HCT116 (cell line): Measurements from ENCODE around the gene CD44. TPM values are rescaled to one million over a fixed set of nuclear protein-coding genes. Genes with fewer than 3 reads are reported as not detected.

Experiments
- ATAC-seq: fragments of 200-7000 bp; cut with Tn5 transposase; 2 replicates; pipeline ENCODE4 v1.9.1; 2020; ENCODE audit warnings: mild to moderate bottlenecking, moderate library complexity
- BruUV-seq: library from RNA; stranded (reverse); fragments of 400-500 nt; replicated peaks from 2 replicates; lab custom pipeline; 2021; lab: Mats Ljungman, UMichigan
- CTCF ChIA-PET: fragments of 300-600 bp; sonication (Branson Sonifier 250); formaldehyde crosslinking; loops from one replicate; lab custom pipeline; 2021; ENCODE audit warnings: antibody characterized with exemption; lab: Charles Lee
- POLR2A ChIA-PET: fragments of 300-600, 350-600 bp; sonication (Branson Sonifier 250); formaldehyde crosslinking; loops from one replicate; lab custom pipeline; 2021; ENCODE audit warnings: antibody characterized with exemption; lab: Charles Lee
- RAD21 ChIA-PET, 2 experiments: fragments of 300-600 bp; sonication (Branson Sonifier 250); formaldehyde crosslinking; loops; one replicate each; lab custom pipeline; 2023; ENCODE audit warnings: low total read pairs in 2 of 2; ENCODE audit not compliant: uncharacterized antibody in 2 of 2, unreplicated experiment in 2 of 2, low non-redundant PET in 1 of 2; lab: Charles Lee
- DNase-seq: peaks from one replicate; pipeline ENCODE4 v3.0.0-alpha.2; 2010; ENCODE audit warnings: low read depth, low spot score
- H2AFZ ChIP-seq: fragments of 200-600 bp; shearing (Covaris generic), sonication (generic); 2 replicates; pipeline ENCODE4 v1.6.1; 2017; ENCODE audit warnings: low read depth, mixed run types, mixed read lengths, antibody characterized with exemption, low read length; ENCODE audit not compliant: poor library complexity, severe bottlenecking
- H3K27ac ChIP-seq: 2 replicates; pipeline ENCODE4 v1.5.1; 2012; ENCODE audit warnings: low read depth, low read length
- H3K27me3 ChIP-seq: fragments of 200-600 bp; sonication (generic); 2 replicates; pipeline ENCODE4 v1.6.1; 2016; ENCODE audit warnings: mixed run types, low read length, mixed read lengths; ENCODE audit not compliant: insufficient read depth
- H3K36me3 ChIP-seq, 2 experiments: fragments of 200-500 bp in 1 of 2; fragments of 200-600 bp in 1 of 2; sonication (Bioruptor generic) in 1 of 2; sonication (generic) in 1 of 2; 2 replicates each; pipeline versions ENCODE4 v1.5.1 to v1.6.1; 2014 to 2016; ENCODE audit warnings: low read length in 2 of 2, inconsistent platforms in 1 of 2, mixed read lengths in 1 of 2, mixed run types in 1 of 2; ENCODE audit not compliant: insufficient read depth in 2 of 2, control insufficient read depth in 1 of 2
- H3K4me1 ChIP-seq, 2 experiments: fragments of 200-600 bp in 1 of 2; sonication (generic) in 1 of 2; 2 replicates each; pipeline versions ENCODE4 v1.5.1 to v1.6.1; 2012 to 2017; ENCODE audit warnings: low read length in 2 of 2, inconsistent platforms in 1 of 2, mild to moderate bottlenecking in 1 of 2, mixed read lengths in 1 of 2, mixed run types in 1 of 2, moderate library complexity in 1 of 2; ENCODE audit not compliant: insufficient read depth in 2 of 2, control insufficient read depth in 1 of 2
- H3K4me2 ChIP-seq: fragments of 200-600 bp; sonication (generic); 2 replicates; pipeline ENCODE4 v1.6.1; 2017; ENCODE audit warnings: mixed run types, low read length, mixed read lengths
- H3K4me3 ChIP-seq, 2 experiments: fragments of 200-600 bp in 1 of 2; sonication (generic) in 1 of 2; replicated peaks in 1 of 2; 2 replicates each; pipeline ENCODE4 v1.5.1; 2011 to 2016; ENCODE audit warnings: low read length in 2 of 2, control low read depth in 1 of 2, low read depth in 1 of 2, mild to moderate bottlenecking in 1 of 2, mixed read lengths in 1 of 2, mixed run types in 1 of 2
- H3K79me2 ChIP-seq: fragments of 200-600 bp; sonication (generic); 2 replicates; pipeline ENCODE4 v1.6.1; 2017; ENCODE audit warnings: mild to moderate bottlenecking, mixed run types, low read length, moderate library complexity, mixed read lengths; ENCODE audit not compliant: insufficient read depth
- H3K9ac ChIP-seq: fragments of 200-600 bp; sonication (generic); 2 replicates; pipeline ENCODE4 v1.6.1; 2016; ENCODE audit warnings: low read length, mixed read lengths
- H3K9me2 ChIP-seq: fragments of 200-600 bp; sonication (generic), shearing (Covaris generic); 2 replicates; pipeline ENCODE4 v1.6.1; 2017; ENCODE audit warnings: mixed run types, mild to moderate bottlenecking, moderate library complexity; ENCODE audit not compliant: insufficient read depth
- H3K9me3 ChIP-seq, 2 experiments: fragments of 200-500 bp in 1 of 2; fragments of 200-600 bp in 1 of 2; sonication (Bioruptor generic) in 1 of 2; sonication (generic) in 1 of 2; 2 replicates each; pipeline ENCODE4 v1.6.1; 2014 to 2017; ENCODE audit warnings: low read length in 2 of 2, mixed read lengths in 2 of 2, inconsistent platforms in 1 of 2, low read depth in 1 of 2, mild to moderate bottlenecking in 1 of 2, mixed run types in 1 of 2, moderate library complexity in 1 of 2; ENCODE audit not compliant: control insufficient read depth in 1 of 2, insufficient read depth in 1 of 2
- H4K20me1 ChIP-seq: fragments of 200-600 bp; sonication (generic), shearing (Covaris generic); 2 replicates; pipeline ENCODE4 v1.6.1; 2017; ENCODE audit warnings: mixed run types, mild to moderate bottlenecking, moderate library complexity; ENCODE audit not compliant: insufficient read depth
- EGR1 ChIP-seq: IDR thresholded peaks from 2 replicates; pipeline ENCODE4 v1.6.1; 2012; ENCODE audit warnings: low read depth
- ELF1 ChIP-seq: IDR thresholded peaks from 2 replicates; pipeline ENCODE4 v1.6.1; 2012; ENCODE audit warnings: low read depth, borderline replicate concordance
- JUND ChIP-seq: IDR thresholded peaks from 2 replicates; pipeline ENCODE4 v1.6.1; 2012
- RAD21 ChIP-seq: IDR thresholded peaks from 2 replicates; pipeline ENCODE4 v1.6.1; 2012; ENCODE audit warnings: low read depth, mild to moderate bottlenecking
- SP1 ChIP-seq: IDR thresholded peaks from 2 replicates; pipeline ENCODE4 v1.6.1; 2012; ENCODE audit warnings: low read depth
- intact Hi-C: fragments of 100-400 bp; cut with micrococcal nuclease; formaldehyde crosslinking; loops from 2 replicates; pipeline ENCODE4 v1.10.0; 2022
- total RNA-seq: library from RNA; stranded (reverse); gene quantifications from one replicate; pipeline ENCODE4 v1.2.1, GENCODE V29; 2021; ENCODE audit not compliant: unreplicated experiment
- TF ChIP-seq, protein P1 (sequence below), 3 experiments: fragments of 200-600 bp in 1 of 3; sonication (generic) in 1 of 3; IDR thresholded peaks in 2 of 3; conservative IDR thresholded peaks in 1 of 3; 2 replicates each; pipeline ENCODE4 v1.5.1; 2012 to 2017; ENCODE audit warnings: low read depth in 2 of 3, low read length in 2 of 3, antibody characterized with exemption in 1 of 3, borderline replicate concordance in 1 of 3, control low read depth in 1 of 3, mild to moderate bottlenecking in 1 of 3, mixed read lengths in 1 of 3, mixed run types in 1 of 3, moderate library complexity in 1 of 3; ENCODE audit not compliant: insufficient read depth in 1 of 3
- TF ChIP-seq, protein P2 (sequence below): IDR thresholded peaks from 2 replicates; pipeline ENCODE4 v1.6.1; 2011; ENCODE audit warnings: mild to moderate bottlenecking, low read length, moderate library complexity; ENCODE audit not compliant: insufficient replicate concordance; ENCODE audit errors: extremely low read depth
- TF ChIP-seq, protein P3 (sequence below): IDR thresholded peaks from 2 replicates; pipeline ENCODE4 v1.6.1; 2012; ENCODE audit warnings: low read depth

Gene CD44
- total RNA-seq, 1 experiment from 2014 or later, result 742 TPM

DNA sequence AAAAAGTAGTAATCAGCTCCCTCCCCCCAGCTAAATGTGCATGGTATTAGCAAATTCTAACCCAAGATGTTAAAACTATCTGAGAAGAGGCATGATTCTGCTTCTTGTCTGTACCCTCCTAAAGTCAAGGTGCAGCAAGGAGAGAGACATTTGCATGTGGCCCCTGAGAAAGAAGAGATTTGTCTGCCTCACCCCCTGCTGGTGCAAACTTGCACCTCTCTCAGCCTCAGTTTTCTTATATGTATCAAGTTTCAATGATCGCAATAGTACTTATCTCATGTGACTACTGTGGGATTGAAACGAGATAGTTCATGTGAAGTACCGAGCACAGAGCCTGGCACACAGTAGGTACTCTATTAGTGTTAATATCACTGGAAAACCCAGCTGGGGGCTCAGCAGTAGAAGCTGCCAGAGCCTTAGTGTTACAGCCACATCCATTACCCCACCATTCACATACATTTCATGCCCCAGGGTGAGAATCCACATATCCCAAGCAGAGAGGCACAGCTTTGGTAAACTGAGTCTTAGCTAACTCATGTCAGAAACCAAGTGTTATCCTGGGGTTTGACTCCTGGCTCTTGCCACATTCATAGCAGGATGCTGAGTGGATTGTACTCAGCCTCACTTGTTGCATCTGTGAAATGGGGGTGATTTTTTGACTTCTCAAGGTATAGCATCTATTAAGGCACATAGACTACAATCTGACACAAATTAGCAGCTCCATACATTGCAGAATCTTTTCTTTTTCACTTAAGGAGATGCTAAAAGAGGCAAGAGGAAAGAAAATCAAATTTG lies 24.9 kb downstream of the CD44 start:
- H3K27me3 ChIP-seq, result no peaks in the 10 kb centered on the region
- peak overlapping the region; percentile 72 for H3K4me2 ChIP-seq
- DNase-seq, result no peak
- no peak overlapping the region for H3K4me3 ChIP-seq
- H2AFZ ChIP-seq, result no peak overlapping the region
- intact Hi-C loops, result loop anchor here (1.0 to 10.0 kb wide), 2 partner anchors 155 to 239 kb away; no protein-coding TSS in a partner anchor
- no peaks in the 10 kb centered on the region for H4K20me1 ChIP-seq
- ChIA-PET RAD21 (no interaction called here), POLR2A (interaction anchor here (1.1 to 1.8 kb wide), 4 partner anchors 9 to 25 kb away, joined by 3 to 10 read pairs (median 6); partner anchors contain the start of gene CD44), CTCF (interaction anchor here (0.7 to 1.4 kb wide), 7 partner anchors 9 to 177 kb away, joined by 3 read pairs; no protein-coding TSS in a partner anchor)
- peaks cover 97 to 100% of the 10 kb centered on the region in 2 experiments for H3K4me1 ChIP-seq
- H3K79me2 ChIP-seq, result peaks cover 100% of the 10 kb centered on the region
- peak; percentile 24 for ATAC-seq
- TF ChIP-seq SP1, result peak; percentile 4; the same call in 1 of the 2 replicates
- TF ChIP-seq, protein P1, sequence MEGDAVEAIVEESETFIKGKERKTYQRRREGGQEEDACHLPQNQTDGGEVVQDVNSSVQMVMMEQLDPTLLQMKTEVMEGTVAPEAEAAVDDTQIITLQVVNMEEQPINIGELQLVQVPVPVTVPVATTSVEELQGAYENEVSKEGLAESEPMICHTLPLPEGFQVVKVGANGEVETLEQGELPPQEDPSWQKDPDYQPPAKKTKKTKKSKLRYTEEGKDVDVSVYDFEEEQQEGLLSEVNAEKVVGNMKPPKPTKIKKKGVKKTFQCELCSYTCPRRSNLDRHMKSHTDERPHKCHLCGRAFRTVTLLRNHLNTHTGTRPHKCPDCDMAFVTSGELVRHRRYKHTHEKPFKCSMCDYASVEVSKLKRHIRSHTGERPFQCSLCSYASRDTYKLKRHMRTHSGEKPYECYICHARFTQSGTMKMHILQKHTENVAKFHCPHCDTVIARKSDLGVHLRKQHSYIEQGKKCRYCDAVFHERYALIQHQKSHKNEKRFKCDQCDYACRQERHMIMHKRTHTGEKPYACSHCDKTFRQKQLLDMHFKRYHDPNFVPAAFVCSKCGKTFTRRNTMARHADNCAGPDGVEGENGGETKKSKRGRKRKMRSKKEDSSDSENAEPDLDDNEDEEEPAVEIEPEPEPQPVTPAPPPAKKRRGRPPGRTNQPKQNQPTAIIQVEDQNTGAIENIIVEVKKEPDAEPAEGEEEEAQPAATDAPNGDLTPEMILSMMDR (IDR thresholded peaks at IDR 0.05 in 2 of 3, conservative IDR thresholded peaks at IDR 0.05 in 1 of 3; ENCODE audit: borderline replicate concordance in 1 of 3, insufficient read depth in 1 of 3, low read depth in 2 of 3, low read length in 2 of 3), result peak in 2 of 3 experiments; percentile 58 to 61; a peak in 4 of 6 replicates
- no peak for TF ChIP-seq JUND
- TF ChIP-seq, protein P2, sequence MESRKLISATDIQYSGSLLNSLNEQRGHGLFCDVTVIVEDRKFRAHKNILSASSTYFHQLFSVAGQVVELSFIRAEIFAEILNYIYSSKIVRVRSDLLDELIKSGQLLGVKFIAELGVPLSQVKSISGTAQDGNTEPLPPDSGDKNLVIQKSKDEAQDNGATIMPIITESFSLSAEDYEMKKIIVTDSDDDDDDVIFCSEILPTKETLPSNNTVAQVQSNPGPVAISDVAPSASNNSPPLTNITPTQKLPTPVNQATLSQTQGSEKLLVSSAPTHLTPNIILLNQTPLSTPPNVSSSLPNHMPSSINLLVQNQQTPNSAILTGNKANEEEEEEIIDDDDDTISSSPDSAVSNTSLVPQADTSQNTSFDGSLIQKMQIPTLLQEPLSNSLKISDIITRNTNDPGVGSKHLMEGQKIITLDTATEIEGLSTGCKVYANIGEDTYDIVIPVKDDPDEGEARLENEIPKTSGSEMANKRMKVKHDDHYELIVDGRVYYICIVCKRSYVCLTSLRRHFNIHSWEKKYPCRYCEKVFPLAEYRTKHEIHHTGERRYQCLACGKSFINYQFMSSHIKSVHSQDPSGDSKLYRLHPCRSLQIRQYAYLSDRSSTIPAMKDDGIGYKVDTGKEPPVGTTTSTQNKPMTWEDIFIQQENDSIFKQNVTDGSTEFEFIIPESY, result no peak
- no peak for TF ChIP-seq ELF1
- TF ChIP-seq, protein P3, sequence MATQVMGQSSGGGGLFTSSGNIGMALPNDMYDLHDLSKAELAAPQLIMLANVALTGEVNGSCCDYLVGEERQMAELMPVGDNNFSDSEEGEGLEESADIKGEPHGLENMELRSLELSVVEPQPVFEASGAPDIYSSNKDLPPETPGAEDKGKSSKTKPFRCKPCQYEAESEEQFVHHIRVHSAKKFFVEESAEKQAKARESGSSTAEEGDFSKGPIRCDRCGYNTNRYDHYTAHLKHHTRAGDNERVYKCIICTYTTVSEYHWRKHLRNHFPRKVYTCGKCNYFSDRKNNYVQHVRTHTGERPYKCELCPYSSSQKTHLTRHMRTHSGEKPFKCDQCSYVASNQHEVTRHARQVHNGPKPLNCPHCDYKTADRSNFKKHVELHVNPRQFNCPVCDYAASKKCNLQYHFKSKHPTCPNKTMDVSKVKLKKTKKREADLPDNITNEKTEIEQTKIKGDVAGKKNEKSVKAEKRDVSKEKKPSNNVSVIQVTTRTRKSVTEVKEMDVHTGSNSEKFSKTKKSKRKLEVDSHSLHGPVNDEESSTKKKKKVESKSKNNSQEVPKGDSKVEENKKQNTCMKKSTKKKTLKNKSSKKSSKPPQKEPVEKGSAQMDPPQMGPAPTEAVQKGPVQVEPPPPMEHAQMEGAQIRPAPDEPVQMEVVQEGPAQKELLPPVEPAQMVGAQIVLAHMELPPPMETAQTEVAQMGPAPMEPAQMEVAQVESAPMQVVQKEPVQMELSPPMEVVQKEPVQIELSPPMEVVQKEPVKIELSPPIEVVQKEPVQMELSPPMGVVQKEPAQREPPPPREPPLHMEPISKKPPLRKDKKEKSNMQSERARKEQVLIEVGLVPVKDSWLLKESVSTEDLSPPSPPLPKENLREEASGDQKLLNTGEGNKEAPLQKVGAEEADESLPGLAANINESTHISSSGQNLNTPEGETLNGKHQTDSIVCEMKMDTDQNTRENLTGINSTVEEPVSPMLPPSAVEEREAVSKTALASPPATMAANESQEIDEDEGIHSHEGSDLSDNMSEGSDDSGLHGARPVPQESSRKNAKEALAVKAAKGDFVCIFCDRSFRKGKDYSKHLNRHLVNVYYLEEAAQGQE, result no peak
- no peak for TF ChIP-seq EGR1
- TF ChIP-seq RAD21, result peak; percentile 47
- BruUV-seq, result no TSS peak
- H3K36me3 ChIP-seq, result peaks cover 0 to 9% of the 10 kb centered on the region in 2 experiments; a peak in 1 of 4 replicates
- H3K27ac ChIP-seq, result peak overlapping the region; percentile 89
- H3K9me2 ChIP-seq, result no peaks in the 10 kb centered on the region
- no peaks in the 10 kb centered on the region for H3K9me3 ChIP-seq
- H3K9ac ChIP-seq, result peak overlapping the region; percentile 58
